ENCODE data around the gene BRF1.
"Not testable (repeated sequence)": the region's sequence is repeated elsewhere in the genome, so short reads cannot be mapped to it uniquely, and the experiment has no call there.

The BRF1 gene

DNA sequence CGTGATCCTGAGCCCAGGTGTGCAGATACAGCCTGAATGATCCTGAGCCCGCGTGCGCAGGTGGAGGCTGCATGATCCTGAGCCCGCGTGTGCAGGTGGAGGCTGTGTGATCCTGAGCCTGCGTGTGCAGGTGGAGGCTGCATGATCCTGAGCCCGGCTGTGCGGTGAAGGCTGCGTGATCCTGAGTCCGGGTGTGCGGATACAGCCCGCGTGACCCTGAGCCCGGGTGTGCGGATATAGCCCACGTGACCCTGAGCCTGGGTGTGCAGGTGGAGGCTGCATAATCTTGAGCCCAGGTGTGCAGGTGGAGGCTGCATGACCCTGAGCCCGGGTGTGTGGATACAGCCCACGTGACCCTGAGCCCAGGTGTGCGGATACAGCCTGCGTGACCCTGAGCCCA lies 20.3 kb downstream of the BRF1 start:
- no peak for TF ChIP-seq CTCF (conservative IDR thresholded peaks at IDR 0.05; ENCODE audit: control insufficient read depth, insufficient read depth, low read depth, low read length)
- no peak for DNase-seq (ENCODE audit: low read depth)
- no peak overlapping the region for H3K4me3 ChIP-seq (ENCODE audit: control insufficient read depth, low read depth, low read length)

DNA sequence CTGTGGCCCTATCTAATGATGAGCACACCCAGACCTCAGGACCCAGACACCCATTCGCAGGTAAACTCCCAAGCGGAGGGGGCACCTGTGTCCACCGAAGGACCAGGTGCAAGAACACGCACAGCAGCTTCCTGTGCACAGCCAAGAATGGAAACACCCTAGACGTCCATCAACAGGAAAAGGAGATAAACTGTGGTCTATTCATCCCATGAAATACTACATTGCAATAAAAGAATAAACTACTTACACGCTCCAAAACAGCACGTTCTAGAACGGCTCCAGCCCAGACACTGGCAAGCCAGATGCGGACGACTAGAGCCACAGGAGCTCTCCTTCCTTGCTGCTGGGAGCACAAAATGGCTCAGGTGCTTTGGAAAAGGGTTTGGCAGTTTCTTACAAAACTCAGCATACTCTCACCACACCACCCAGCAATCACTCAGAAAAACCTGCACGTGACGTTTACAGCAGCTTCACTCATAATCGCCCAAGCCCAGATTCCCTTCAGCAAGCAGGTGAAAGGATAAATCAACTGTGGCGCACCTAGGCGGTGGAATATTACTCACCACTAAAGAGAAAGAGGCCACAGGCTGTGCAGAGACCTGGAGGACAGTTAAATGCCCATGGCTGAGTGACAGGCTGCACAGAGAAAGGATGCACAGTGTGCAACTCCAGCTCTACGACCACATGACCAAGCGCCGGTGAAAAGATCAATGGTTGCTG lies 21.0 kb downstream of the BRF1 start:
- no peak overlapping the region for H3K4me3 ChIP-seq (ENCODE audit: control insufficient read depth, low read depth, low read length)
- no peak for TF ChIP-seq CTCF (conservative IDR thresholded peaks at IDR 0.05; ENCODE audit: control insufficient read depth, insufficient read depth, low read depth, low read length)
- DNase-seq (ENCODE audit: low read depth), result no peak

GRCh38 chr14:105277448-105277847 lies 23.4 kb downstream of the BRF1 start:
- DNase-seq (ENCODE audit: low read depth), result not testable (repeated sequence)

DNA sequence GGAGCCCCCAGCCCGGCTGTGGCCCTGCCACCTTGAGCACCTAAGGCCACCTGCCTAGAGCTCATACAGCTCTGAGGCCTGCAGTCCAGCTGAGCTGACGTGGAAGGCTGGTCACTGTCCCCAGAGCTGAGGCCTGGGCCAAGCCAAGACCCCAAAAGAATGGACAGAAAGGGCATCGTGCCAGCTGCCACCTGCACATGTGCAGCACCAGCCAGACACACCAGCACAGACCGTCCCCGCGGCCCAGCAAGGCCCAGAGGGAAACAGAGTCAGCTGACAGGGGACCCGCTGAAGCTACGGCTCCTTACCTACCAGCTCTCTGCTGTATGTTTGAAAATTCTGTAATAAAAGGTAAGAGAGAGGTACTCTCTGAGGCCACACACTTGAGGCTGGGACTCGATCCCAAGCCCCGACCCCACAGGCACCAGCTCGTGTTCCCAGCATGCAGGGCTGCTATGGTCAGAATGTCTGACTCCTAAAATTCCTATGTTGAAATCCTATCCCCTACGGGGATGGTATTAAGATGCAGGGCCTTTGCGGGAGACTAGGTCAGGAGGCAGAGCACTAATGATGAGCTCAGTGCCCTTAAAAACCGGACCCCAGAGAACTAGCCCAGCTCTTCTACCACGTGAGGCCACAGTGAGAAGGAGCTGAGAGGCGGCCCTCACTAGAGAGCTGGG lies 25.4 kb downstream of the BRF1 start:
- H3K4me3 ChIP-seq (ENCODE audit: control insufficient read depth, low read depth, low read length), result no peak overlapping the region
- peak; percentile 94 for DNase-seq (ENCODE audit: low read depth)
- TF ChIP-seq CTCF (conservative IDR thresholded peaks at IDR 0.05; ENCODE audit: control insufficient read depth, insufficient read depth, low read depth, low read length), result no peak

More at GRCh38 chr14:105277448-105277847, 23.4 kb downstream of the BRF1 start:
- not testable (repeated sequence) for H3K4me3 ChIP-seq (ENCODE audit: control insufficient read depth, low read depth, low read length)

- no peak for DNase-seq (ENCODE audit: low read depth)
- H3K4me3 ChIP-seq (ENCODE audit: control insufficient read depth, low read depth, low read length), result no peak overlapping the region
- TF ChIP-seq CTCF (conservative IDR thresholded peaks at IDR 0.05; ENCODE audit: control insufficient read depth, insufficient read depth, low read depth, low read length), result no peak
These were observed 26.2 kb downstream of the BRF1 start for GRCh38 chr14:105274637-105275036.

DNA sequence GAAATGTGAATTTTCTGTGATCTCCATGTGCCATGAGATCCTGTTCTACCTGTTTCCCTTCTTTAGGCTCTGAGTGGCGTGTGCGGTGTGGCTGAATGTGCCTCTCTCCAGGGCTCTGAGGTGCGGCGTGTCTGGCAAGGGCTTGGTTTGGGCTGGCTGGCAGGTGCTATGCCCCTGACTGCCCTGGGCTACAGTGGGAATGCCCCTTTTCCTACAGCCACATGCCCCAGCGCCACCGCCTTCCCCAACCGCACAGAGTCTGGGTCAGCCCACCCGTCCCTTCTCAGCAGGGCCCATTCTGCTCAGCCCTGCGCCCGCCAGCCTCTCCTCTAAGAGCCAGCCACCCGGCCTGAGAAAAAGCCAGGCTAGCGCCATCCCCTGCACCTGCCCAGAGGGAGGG lies 27.7 kb downstream of the BRF1 start:
- no peak for DNase-seq (ENCODE audit: low read depth)
- H3K4me3 ChIP-seq (ENCODE audit: control insufficient read depth, low read depth, low read length), result no peak overlapping the region
- TF ChIP-seq CTCF (conservative IDR thresholded peaks at IDR 0.05; ENCODE audit: control insufficient read depth, insufficient read depth, low read depth, low read length), result no peak

DNA sequence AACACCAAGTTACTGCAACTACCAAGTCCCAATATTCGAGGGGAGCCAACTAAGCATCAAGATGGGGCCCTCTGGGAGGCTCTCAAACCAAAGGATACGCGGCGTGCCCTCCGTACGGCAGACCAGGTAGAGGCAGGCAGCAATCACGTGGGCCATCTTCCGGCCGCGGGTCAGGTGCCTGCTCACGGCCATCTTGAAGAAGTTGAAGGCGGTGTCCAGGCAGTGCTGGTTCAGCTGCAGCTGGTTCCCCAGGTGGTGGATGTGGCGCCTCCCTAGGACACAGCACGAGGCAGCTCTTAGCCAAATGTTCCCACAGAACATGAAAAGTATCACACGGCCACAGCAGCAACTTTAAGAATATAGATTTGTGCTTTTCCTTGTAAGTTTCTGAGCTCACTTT lies 28.2 kb downstream of the BRF1 start:
- TF ChIP-seq CTCF (conservative IDR thresholded peaks at IDR 0.05; ENCODE audit: control insufficient read depth, insufficient read depth, low read depth, low read length), result no peak
- no peak overlapping the region for H3K4me3 ChIP-seq (ENCODE audit: control insufficient read depth, low read depth, low read length)
- DNase-seq (ENCODE audit: low read depth), result no peak

Measured in fibroblast of mammary gland (primary cell).